ENCODE measurements around the gene CREB5.

DNA sequence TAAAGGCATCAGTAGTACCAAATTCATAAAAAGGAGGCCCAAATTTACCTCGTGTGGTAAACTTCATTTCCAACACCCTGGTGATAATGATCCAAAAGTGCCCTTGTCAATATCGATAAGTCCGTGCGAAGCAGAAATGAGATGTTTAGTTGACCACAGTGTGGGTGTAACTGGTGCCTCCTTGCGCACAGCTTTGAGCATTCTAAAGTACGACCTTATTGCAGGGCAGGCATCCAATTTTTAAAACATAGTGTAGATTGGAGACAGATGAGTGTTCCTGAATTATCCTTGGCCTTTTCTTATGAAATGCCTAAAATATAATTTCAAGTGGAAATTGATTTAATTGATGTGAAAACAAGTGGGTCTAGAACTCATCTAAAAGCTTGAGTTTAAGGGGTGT is 297.4 kb downstream of the CREB5 start:
- TF ChIP-seq, protein P1, sequence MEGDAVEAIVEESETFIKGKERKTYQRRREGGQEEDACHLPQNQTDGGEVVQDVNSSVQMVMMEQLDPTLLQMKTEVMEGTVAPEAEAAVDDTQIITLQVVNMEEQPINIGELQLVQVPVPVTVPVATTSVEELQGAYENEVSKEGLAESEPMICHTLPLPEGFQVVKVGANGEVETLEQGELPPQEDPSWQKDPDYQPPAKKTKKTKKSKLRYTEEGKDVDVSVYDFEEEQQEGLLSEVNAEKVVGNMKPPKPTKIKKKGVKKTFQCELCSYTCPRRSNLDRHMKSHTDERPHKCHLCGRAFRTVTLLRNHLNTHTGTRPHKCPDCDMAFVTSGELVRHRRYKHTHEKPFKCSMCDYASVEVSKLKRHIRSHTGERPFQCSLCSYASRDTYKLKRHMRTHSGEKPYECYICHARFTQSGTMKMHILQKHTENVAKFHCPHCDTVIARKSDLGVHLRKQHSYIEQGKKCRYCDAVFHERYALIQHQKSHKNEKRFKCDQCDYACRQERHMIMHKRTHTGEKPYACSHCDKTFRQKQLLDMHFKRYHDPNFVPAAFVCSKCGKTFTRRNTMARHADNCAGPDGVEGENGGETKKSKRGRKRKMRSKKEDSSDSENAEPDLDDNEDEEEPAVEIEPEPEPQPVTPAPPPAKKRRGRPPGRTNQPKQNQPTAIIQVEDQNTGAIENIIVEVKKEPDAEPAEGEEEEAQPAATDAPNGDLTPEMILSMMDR (IDR thresholded peaks at IDR 0.05) = no peak
- no peak for TF ChIP-seq POLR2A (IDR thresholded peaks at IDR 0.05)

All from ovary (tissue), 3 donors.